Measurements from ENCODE around the gene ZNF710.

Gene ZNF710

DNA sequence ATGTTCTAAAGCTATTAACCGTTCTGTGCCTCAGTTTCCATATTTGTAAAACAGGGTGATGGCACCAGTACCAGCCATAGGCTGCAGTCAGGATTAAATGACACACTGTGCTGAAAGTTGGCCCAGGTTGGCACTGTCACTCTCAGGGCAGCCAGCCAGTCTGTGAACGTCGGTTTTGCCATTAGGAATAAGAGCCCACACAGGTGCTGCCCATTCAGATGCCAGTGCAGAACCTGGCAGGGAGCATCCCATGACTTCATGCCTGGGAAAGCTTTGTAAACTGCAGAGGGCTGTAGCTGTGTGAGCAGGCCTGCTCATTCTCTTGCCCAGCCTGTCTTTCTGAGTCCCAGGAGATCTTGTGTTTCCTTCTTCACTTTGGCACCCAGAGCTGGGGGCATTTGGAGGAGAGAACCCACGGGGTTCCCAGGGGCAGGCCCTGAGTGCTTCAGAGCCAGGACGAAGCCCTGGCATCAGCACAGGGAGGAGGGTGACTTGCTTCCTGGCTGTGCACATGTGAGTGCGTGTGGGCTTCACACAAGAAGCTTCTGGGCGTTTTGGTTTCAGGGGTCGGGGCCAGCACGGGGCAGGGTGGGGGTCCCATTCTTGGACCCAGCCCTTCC is 46.9 kb downstream of the ZNF710 start:
- Histone ChIP-seq H3K27me3 (ENCODE audit: insufficient read depth, low read length, poor library complexity) (no peaks in the 10 kb centered on the region), H3K4me3 (ENCODE audit: low read depth in 1 of 2, low read length in 2 of 2) (no peak overlapping the region), H3K27ac (ENCODE audit: low read length) (no peak overlapping the region), H3K4me2 (ENCODE audit: insufficient read depth, low read length) (no peak overlapping the region), H3K36me3 (ENCODE audit: insufficient read depth, low read length) (no peaks in the 10 kb centered on the region), H3K79me2 (ENCODE audit: insufficient read depth, low read length) (peaks cover 4% of the 10 kb centered on the region; the same call in 1 of the 2 replicates), H3K4me1 (ENCODE audit: insufficient read depth, low read length) (no peaks in the 10 kb centered on the region), H3K9ac (ENCODE audit: low read depth, low read length) (no peak overlapping the region), H2AFZ (ENCODE audit: low read depth, low read length) (no peak overlapping the region), H4K20me1 (ENCODE audit: insufficient read depth, low read length) (peaks cover 59% of the 10 kb centered on the region), H3K9me3 (ENCODE audit: insufficient read depth, low read length, severe bottlenecking) (no peaks in the 10 kb centered on the region)
- TF ChIP-seq EZH2 (IDR thresholded peaks at IDR 0.05; ENCODE audit: borderline replicate concordance, low read depth, low read length, severe bottlenecking): no peak
- TF ChIP-seq CTCF (IDR thresholded peaks at IDR 0.05; ENCODE audit: borderline replicate concordance, extremely low read depth, low read length, poor library complexity, severe bottlenecking): no peak
- ATAC-seq (ENCODE audit: insufficient read depth, low read depth) (no peak), DNase-seq (no peak)

DNA sequence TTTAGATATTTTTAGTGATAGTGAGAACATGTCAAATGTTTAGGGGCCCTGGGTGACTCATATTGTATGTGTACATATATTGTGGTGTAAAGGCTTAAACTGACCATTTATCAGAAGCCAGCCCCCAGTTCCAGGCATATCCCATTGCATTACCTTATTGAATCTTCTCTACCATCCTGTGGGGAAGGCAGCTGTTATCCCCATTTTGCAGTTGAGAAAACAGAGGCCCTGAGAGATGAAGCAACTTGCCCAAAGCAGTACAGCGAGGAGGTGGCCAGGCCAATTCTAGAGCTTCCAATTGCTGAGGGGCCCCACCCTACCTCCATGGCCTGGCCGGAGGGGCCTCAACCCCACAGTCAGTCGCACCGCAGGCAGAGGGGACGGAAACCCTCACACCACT is 47.9 kb downstream of the ZNF710 start:
- Histone ChIP-seq H3K9ac (ENCODE audit: low read depth, low read length) (no peak overlapping the region), H3K9me3 (ENCODE audit: insufficient read depth, low read length, severe bottlenecking) (no peaks in the 10 kb centered on the region), H3K36me3 (ENCODE audit: insufficient read depth, low read length) (no peaks in the 10 kb centered on the region), H3K4me2 (ENCODE audit: insufficient read depth, low read length) (no peak overlapping the region), H4K20me1 (ENCODE audit: insufficient read depth, low read length) (peaks cover 58% of the 10 kb centered on the region), H2AFZ (ENCODE audit: low read depth, low read length) (no peak overlapping the region), H3K4me3 (ENCODE audit: low read depth in 1 of 2, low read length in 2 of 2) (no peak overlapping the region), H3K79me2 (ENCODE audit: insufficient read depth, low read length) (peaks cover 5% of the 10 kb centered on the region; the same call in 1 of the 2 replicates), H3K4me1 (ENCODE audit: insufficient read depth, low read length) (no peaks in the 10 kb centered on the region), H3K27ac (ENCODE audit: low read length) (no peak overlapping the region), H3K27me3 (ENCODE audit: insufficient read depth, low read length, poor library complexity) (no peaks in the 10 kb centered on the region)
- DNase-seq (no peak), ATAC-seq (ENCODE audit: insufficient read depth, low read depth) (no peak)
- TF ChIP-seq EZH2 (IDR thresholded peaks at IDR 0.05; ENCODE audit: borderline replicate concordance, low read depth, low read length, severe bottlenecking) (no peak), CTCF (IDR thresholded peaks at IDR 0.05; ENCODE audit: borderline replicate concordance, extremely low read depth, low read length, poor library complexity, severe bottlenecking) (no peak)

- Histone ChIP-seq H3K27me3 (ENCODE audit: insufficient read depth, low read length, poor library complexity) (no peaks in the 10 kb centered on the region), H3K4me3 (ENCODE audit: low read depth in 1 of 2, low read length in 2 of 2) (no peak overlapping the region), H3K27ac (ENCODE audit: low read length) (no peak overlapping the region), H2AFZ (ENCODE audit: low read depth, low read length) (no peak overlapping the region), H3K4me1 (ENCODE audit: insufficient read depth, low read length) (no peaks in the 10 kb centered on the region), H3K79me2 (ENCODE audit: insufficient read depth, low read length) (peaks cover 5% of the 10 kb centered on the region; the same call in 1 of the 2 replicates), H3K4me2 (ENCODE audit: insufficient read depth, low read length) (no peak overlapping the region), H4K20me1 (ENCODE audit: insufficient read depth, low read length) (peaks cover 61% of the 10 kb centered on the region), H3K9ac (ENCODE audit: low read depth, low read length) (no peak overlapping the region), H3K36me3 (ENCODE audit: insufficient read depth, low read length) (no peaks in the 10 kb centered on the region), H3K9me3 (ENCODE audit: insufficient read depth, low read length, severe bottlenecking) (no peaks in the 10 kb centered on the region)
- DNase-seq (no peak), ATAC-seq (ENCODE audit: insufficient read depth, low read depth) (no peak)
- TF ChIP-seq CTCF (IDR thresholded peaks at IDR 0.05; ENCODE audit: borderline replicate concordance, extremely low read depth, low read length, poor library complexity, severe bottlenecking) (no peak), EZH2 (IDR thresholded peaks at IDR 0.05; ENCODE audit: borderline replicate concordance, low read depth, low read length, severe bottlenecking) (no peak)
Observed at GRCh38 chr15:90049666-90050604, 48.8 kb downstream of the ZNF710 start.

All from DND-41 (cell line).